Natural killer cell (primary cell): Measurements from ENCODE around the gene TFAP2D. TPM values are rescaled to one million over a fixed set of nuclear protein-coding genes. Genes with fewer than 3 reads are reported as not detected.

Experiments
- ATAC-seq, 3 donors: fragments of 150-1000 bp in 2 of 3; fragments of 200-7000 bp in 1 of 3; cut with Tn5 transposase; 1 replicate in 1 of 3; 2 replicates in 2 of 3; pipeline ENCODE4 v1.10.0; 2021; ENCODE audit warnings: mild to moderate bottlenecking in 2 of 3, moderate library complexity in 2 of 3
- DNase-seq, 2 donors: peaks; one replicate each; pipeline versions ENCODE4 v3.0.0 to v3.0.0-alpha.2; 2013 to 2021; ENCODE audit warnings: mixed read lengths in 1 of 2
- H3K27ac ChIP-seq: one replicate; pipeline ENCODE4 v1.5.1; 2013; ENCODE audit warnings: mild to moderate bottlenecking, low read length
- H3K27me3 ChIP-seq: one replicate; pipeline ENCODE4 v1.6.1; 2013; ENCODE audit warnings: low read length; ENCODE audit not compliant: control insufficient read depth, insufficient read depth
- H3K36me3 ChIP-seq: one replicate; pipeline ENCODE4 v1.6.1; 2013; ENCODE audit warnings: low read length; ENCODE audit not compliant: control insufficient read depth, insufficient read depth
- H3K4me1 ChIP-seq: one replicate; pipeline ENCODE4 v1.6.1; 2013; ENCODE audit warnings: low read length; ENCODE audit not compliant: control insufficient read depth, insufficient read depth
- H3K4me3 ChIP-seq: one replicate; pipeline ENCODE4 v1.5.1; 2013; ENCODE audit warnings: low read length
- H3K9me3 ChIP-seq: one replicate; pipeline ENCODE4 v1.6.1; 2013; ENCODE audit warnings: low read length; ENCODE audit not compliant: control insufficient read depth, insufficient read depth
- H3K27ac Mint-ChIP-seq, 2 donors: one replicate each; pipeline ENCODE4 v1.8.0; 2022; ENCODE audit warnings: mild to moderate bottlenecking in 2 of 2, mixed read lengths in 2 of 2, moderate library complexity in 1 of 2
- H3K27me3 Mint-ChIP-seq, 2 donors: one replicate each; pipeline ENCODE4 v1.8.0; 2022; ENCODE audit warnings: low read depth in 2 of 2, mixed read lengths in 2 of 2
- H3K36me3 Mint-ChIP-seq: one replicate; pipeline ENCODE4 v1.8.0; 2022; ENCODE audit warnings: mixed read lengths
- H3K4me1 Mint-ChIP-seq, 2 donors: one replicate each; pipeline ENCODE4 v1.8.0; 2022; ENCODE audit warnings: mixed read lengths in 2 of 2
- H3K4me3 Mint-ChIP-seq: one replicate; pipeline ENCODE4 v1.8.0; 2022; ENCODE audit warnings: mild to moderate bottlenecking, moderate library complexity, mixed read lengths
- H3K9me3 Mint-ChIP-seq, 2 donors: one replicate each; pipeline ENCODE4 v1.8.0; 2022; ENCODE audit warnings: mixed read lengths in 2 of 2
- CTCF ChIP-seq: fragments of 200-600 bp; IDR thresholded peaks from one replicate; pipeline ENCODE4 v1.8.0; 2022; ENCODE audit warnings: antibody characterized with exemption
- WGBS: methylation state at CpG from one replicate; pipeline ENCODE4 v1.1.7; 2013; ENCODE audit warnings: missing lambda C conversion rate; ENCODE audit not compliant: insufficient coverage; 5-methylcytosine and 5-hydroxymethylcytosine counted together
- intact Hi-C: fragments of 100-400 bp; cut with micrococcal nuclease; formaldehyde crosslinking; loops from one replicate; pipeline ENCODE4 v1.14.2; 2022
- total RNA-seq, 4 donors: library from RNA; stranded (reverse); fragments of 120-200 nt in 1 of 4; gene quantifications; one replicate each; pipeline versions ENCODE4 v1.2.3 to v1.2.4, GENCODE V29; 2013 to 2022

TFAP2D gene
- total RNA-seq, 3 donors from 2014 or later (not counting 1 experiment from before 2014, with no cell fraction given): not detected

GRCh38 chr6:50722829-50723554 lies 9.7 kb downstream of the TFAP2D start:
- Histone ChIP-seq H3K27ac (no peak overlapping the region), H3K9me3 (peaks cover 12% of the 10 kb centered on the region), H3K4me1 (no peaks in the 10 kb centered on the region), H3K4me3 (no peak overlapping the region), H3K27me3 (peaks cover 4% of the 10 kb centered on the region), H3K36me3 (no peaks in the 10 kb centered on the region)
- Mint-ChIP-seq H3K4me1 (peaks cover 6 to 11% of the 10 kb centered on the region in 2 donors), H3K27ac (no peak overlapping the region), H3K4me3 (no peak overlapping the region), H3K36me3 (peaks cover 7% of the 10 kb centered on the region), H3K27me3 (peaks cover 34 to 42% of the 10 kb centered on the region in 2 donors), H3K9me3 (peaks cover 5 to 12% of the 10 kb centered on the region in 2 donors)
- WGBS: 14% methylated on average over 23 of the region's 24 CpGs
- ATAC-seq: no peak
- TF ChIP-seq CTCF: no peak
- intact Hi-C loops: no loop called here
- DNase-seq: no peak

GRCh38 chr6:50724381-50725124 lies 11.2 kb downstream of the TFAP2D start:
- H3K4me3 Mint-ChIP-seq: peak overlapping the region; percentile 17
- Histone ChIP-seq H3K36me3 (no peaks in the 10 kb centered on the region), H3K9me3 (peaks cover 12% of the 10 kb centered on the region), H3K27me3 (peaks cover 4% of the 10 kb centered on the region), H3K4me3 (no peak overlapping the region), H3K4me1 (no peaks in the 10 kb centered on the region), H3K27ac (no peak overlapping the region)
- DNase-seq (no peak), ATAC-seq (no peak)
- intact Hi-C loops: no loop called here
- H3K4me1 Mint-ChIP-seq: peaks cover 6 to 11% of the 10 kb centered on the region in 2 donors
- peaks cover 3 to 9% of the 10 kb centered on the region in 2 donors for H3K9me3 Mint-ChIP-seq
- no peak overlapping the region for H3K27ac Mint-ChIP-seq
- H3K36me3 Mint-ChIP-seq: no peaks in the 10 kb centered on the region
- no peak for TF ChIP-seq CTCF
- H3K27me3 Mint-ChIP-seq: peaks cover 34 to 42% of the 10 kb centered on the region in 2 donors
- WGBS: 6% methylated on average over 43 of the region's 43 CpGs

GRCh38 chr6:50734488-50734887 lies 21.2 kb downstream of the TFAP2D start:
- Mint-ChIP-seq H3K36me3 (no peaks in the 10 kb centered on the region), H3K4me3 (no peak overlapping the region), H3K27ac (no peak overlapping the region), H3K9me3 (peaks cover 6% of the 10 kb centered on the region in 2 donors), H3K27me3 (no peaks in the 10 kb centered on the region), H3K4me1 (no peaks in the 10 kb centered on the region)
- Histone ChIP-seq H3K27me3 (no peaks in the 10 kb centered on the region), H3K36me3 (no peaks in the 10 kb centered on the region), H3K4me1 (no peaks in the 10 kb centered on the region), H3K4me3 (no peak overlapping the region), H3K9me3 (no peaks in the 10 kb centered on the region), H3K27ac (no peak overlapping the region)
- ATAC-seq (no peak), DNase-seq (no peak)
- 80% methylated on average over 1 of the region's 3 CpGs for WGBS
- no peak for TF ChIP-seq CTCF
- intact Hi-C loops: no loop called here
